Ureter (tissue), 1 donor: ENCODE measurements around the gene RBM41. TPM values are rescaled to one million over a fixed set of nuclear protein-coding genes. Genes with fewer than 3 reads are reported as not detected.

Experiments
- DNase-seq: peaks from one replicate; pipeline ENCODE4 v3.0.0-alpha.2; 2020; ENCODE audit warnings: low spot score
- total RNA-seq: library from RNA; stranded (reverse); gene quantifications from one replicate; pipeline ENCODE4 v1.2.4, GENCODE V29; 2023
- donor health status: DM: yes; HTN: yes; CAD: no.

The RBM41 gene
- total RNA-seq, 1 donor from 2014 or later, result 17.2 TPM

GRCh38 chrX:107029752-107030151 lies 88.9 kb downstream of the RBM41 start:
- DNase-seq, result no peak

GRCh38 chrX:107025545-107025944 lies 93.1 kb downstream of the RBM41 start:
- DNase-seq, result no peak

- no peak for DNase-seq
Measured at GRCh38 chrX:107014936-107015335, 103.7 kb downstream of the RBM41 start.

Other genes with a start within 250 kb of the RBM41 start
- gene RIPPLY1, start 215.5 kb downstream of the RBM41 start, total RNA-seq, result not detected
- gene CLDN2, start 198.4 kb downstream of the RBM41 start, total RNA-seq, result not detected
- 19.7 TPM for gene MORC4, start 118.6 kb downstream of the RBM41 start, total RNA-seq
- 2.7 TPM for gene NUP62CL, start 87.6 kb upstream of the RBM41 start, total RNA-seq
- not detected for gene DNAAF6, start 87.8 kb upstream of the RBM41 start, total RNA-seq